Measurements from ENCODE around the gene OR52A1. TPM values are rescaled to one million over a fixed set of nuclear protein-coding genes. Genes with fewer than 3 reads are reported as not detected.

The OR52A1 gene
- total and polyA plus RNA-seq, 9 of the 15 experiments (the other 6 are each of a cell fraction or from before 2014, with no cell fraction given): under 0.01 to 0.33 (median 0.13) TPM; not detected in 3

- TF ChIP-seq ZBTB40 (IDR thresholded peaks at IDR 0.05) (peak; percentile 94), ZBTB40 (CRISPR knock-in tag; IDR thresholded peaks at IDR 0.05) (peak; percentile 84), SRSF7 (optimal IDR thresholded peaks at IDR 0.05; ENCODE audit: low read depth, low read length) (no peak), ZNF263 (CRISPR knock-in tag; IDR thresholded peaks at IDR 0.05; ENCODE audit: borderline replicate concordance) (no peak), ZFPM2 (CRISPR knock-in tag; IDR thresholded peaks at IDR 0.05) (no peak), DDX20 (tag; IDR thresholded peaks at IDR 0.05; ENCODE audit: low read depth) (no peak), SNRNP70 (optimal IDR thresholded peaks at IDR 0.05; ENCODE audit: low read depth, low read length) (no peak), FOXJ2 (tag; IDR thresholded peaks at IDR 0.05) (no peak), PBX2 (CRISPR knock-in tag; IDR thresholded peaks at IDR 0.05; ENCODE audit: low read depth) (no peak), PBX2 (tag; conservative IDR thresholded peaks at IDR 0.05; ENCODE audit: low read depth) (peak; percentile 77), GMEB1 (CRISPR knock-in tag; IDR thresholded peaks at IDR 0.05) (no peak), CCAR2 (IDR thresholded peaks at IDR 0.05; ENCODE audit: low read depth, low read length) (no peak), EP400 (IDR thresholded peaks at IDR 0.05) (no peak), POLR2AphosphoS5 (IDR thresholded peaks at IDR 0.05; ENCODE audit: control insufficient read depth, insufficient read depth, low read depth, low read length) (no peak)
These were observed 754 bp downstream of the OR52A1 start (continued) for GRCh38 chr11:5153574-5154431.
